ENCODE data around the gene KCNMA1.

DNA sequence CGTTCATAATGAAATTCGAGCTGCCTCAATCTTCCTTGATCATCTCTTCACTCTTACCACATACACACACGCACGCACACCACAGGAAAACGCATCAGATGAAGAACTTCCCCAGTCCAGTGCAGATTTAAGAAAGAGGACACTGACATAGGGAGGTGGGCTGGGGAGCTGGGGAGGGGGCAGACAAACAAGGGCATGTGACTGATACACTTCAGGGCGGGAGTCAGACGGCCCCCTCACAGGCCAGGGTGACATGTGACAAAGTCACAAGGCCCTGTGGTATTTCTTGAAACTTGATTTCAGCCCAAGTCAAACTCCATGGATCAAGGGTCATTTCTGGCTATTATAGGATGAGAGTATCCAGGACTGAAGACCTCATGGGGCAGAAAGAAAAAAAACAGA is 82.6 kb downstream of the KCNMA1 start:
- TF ChIP-seq, protein P1, sequence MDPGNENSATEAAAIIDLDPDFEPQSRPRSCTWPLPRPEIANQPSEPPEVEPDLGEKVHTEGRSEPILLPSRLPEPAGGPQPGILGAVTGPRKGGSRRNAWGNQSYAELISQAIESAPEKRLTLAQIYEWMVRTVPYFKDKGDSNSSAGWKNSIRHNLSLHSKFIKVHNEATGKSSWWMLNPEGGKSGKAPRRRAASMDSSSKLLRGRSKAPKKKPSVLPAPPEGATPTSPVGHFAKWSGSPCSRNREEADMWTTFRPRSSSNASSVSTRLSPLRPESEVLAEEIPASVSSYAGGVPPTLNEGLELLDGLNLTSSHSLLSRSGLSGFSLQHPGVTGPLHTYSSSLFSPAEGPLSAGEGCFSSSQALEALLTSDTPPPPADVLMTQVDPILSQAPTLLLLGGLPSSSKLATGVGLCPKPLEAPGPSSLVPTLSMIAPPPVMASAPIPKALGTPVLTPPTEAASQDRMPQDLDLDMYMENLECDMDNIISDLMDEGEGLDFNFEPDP (CRISPR knock-in tag; IDR thresholded peaks at IDR 0.05) = no peak
- TF ChIP-seq NR3C1 (CRISPR knock-in tag; IDR thresholded peaks at IDR 0.05) = no peak
- no peak for TF ChIP-seq ZNF644 (tag; IDR thresholded peaks at IDR 0.05; ENCODE audit: low read depth)
